HUES64 (cell line): ENCODE measurements around the gene OR10G4.

Experiments used
- H3K27ac ChIP-seq: 2 replicates; pipeline ENCODE4 v1.7.0; 2013; ENCODE audit warnings: low read depth, low read length, inconsistent platforms
- H3K27me3 ChIP-seq: 2 replicates; pipeline ENCODE4 v1.6.1; 2013; ENCODE audit warnings: mild to moderate bottlenecking, low read length; ENCODE audit not compliant: insufficient read depth
- H3K36me3 ChIP-seq: 2 replicates; pipeline ENCODE4 v1.6.1; 2013; ENCODE audit warnings: mild to moderate bottlenecking, low read length; ENCODE audit not compliant: insufficient read depth
- H3K4me1 ChIP-seq: 2 replicates; pipeline ENCODE4 v1.6.1; 2013; ENCODE audit warnings: mild to moderate bottlenecking, low read length, moderate library complexity; ENCODE audit not compliant: insufficient read depth
- H3K4me3 ChIP-seq: 2 replicates; pipeline ENCODE4 v1.5.1; 2013; ENCODE audit warnings: mild to moderate bottlenecking, low read length, moderate library complexity
- H3K9ac ChIP-seq: 2 replicates; pipeline ENCODE4 v1.6.1; 2013; ENCODE audit warnings: mild to moderate bottlenecking, low read depth, low read length
- H3K9me3 ChIP-seq: 2 replicates; pipeline ENCODE4 v1.6.1; 2013; ENCODE audit warnings: low read depth, low read length; ENCODE audit not compliant: insufficient read depth
- WGBS: fragments of 150-250, 120-280 bp; methylation state at CpG from one replicate; pipeline ENCODE4 v1.1.7; 2013; ENCODE audit warnings: missing lambda C conversion rate; 5-methylcytosine and 5-hydroxymethylcytosine counted together

Gene OR10G4

DNA sequence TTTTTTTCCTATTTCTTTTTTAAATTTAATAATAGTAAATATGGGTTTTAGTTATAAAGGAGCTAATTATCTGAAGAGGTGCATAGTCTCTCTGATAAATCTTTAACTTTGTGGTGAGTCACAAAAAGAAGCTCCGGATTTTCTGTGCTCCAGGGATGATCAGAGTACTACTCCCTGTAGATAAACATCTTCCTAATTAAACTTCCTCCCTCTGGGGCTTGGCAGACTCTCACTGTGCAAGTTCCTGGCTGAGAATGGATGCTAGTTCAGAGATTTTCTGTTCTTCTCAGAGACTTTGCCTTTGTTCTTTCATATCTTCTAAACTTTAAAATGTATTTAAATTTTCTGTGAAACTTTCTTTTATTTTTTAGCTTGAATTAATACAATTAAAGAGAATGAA is 28.5 kb downstream of the OR10G4 start, which contains the start of gene OR10G7:
Gene OR10G7 (minus strand): TSS at position 72 of the 400 bp plus-strand sequence. CDS start 2,324 bp downstream, outside the sequence.
- H3K27me3 ChIP-seq: no peaks in the 10 kb centered on the region
- peaks cover 5% of the 10 kb centered on the region; the same call in 1 of the 2 replicates for H3K4me1 ChIP-seq
- H3K27ac ChIP-seq: no peak within 1 kb of the TSS
- no peak within 1 kb of the TSS for H3K4me3 ChIP-seq
- no peaks in the 10 kb centered on the region for H3K9me3 ChIP-seq
- no peak within 1 kb of the TSS for H3K9ac ChIP-seq
- 33% methylated on average over 1 of the region's 1 CpG for WGBS
- H3K36me3 ChIP-seq: no peaks in the 10 kb centered on the region

DNA sequence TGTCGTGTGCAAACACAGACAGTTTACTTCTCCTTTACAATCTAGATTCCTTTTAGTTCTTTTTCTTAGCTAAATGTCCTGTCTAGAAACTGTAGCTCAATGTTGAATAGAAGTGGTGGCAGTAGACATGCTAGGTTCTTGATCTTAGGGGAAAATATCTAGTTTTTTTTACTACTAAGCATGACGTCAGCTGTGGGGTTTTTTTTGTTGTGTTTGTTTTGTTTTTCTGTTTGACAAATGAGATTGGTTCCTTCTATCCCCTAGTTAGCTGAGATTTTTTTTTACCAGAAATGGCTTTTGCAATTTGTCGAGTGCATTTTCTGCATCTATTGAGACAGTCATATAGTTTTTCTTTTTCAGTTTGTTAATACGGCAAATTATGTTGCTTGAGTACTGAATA is 30.6 kb downstream of the OR10G4 start:
- no peaks in the 10 kb centered on the region for H3K27me3 ChIP-seq
- H3K4me3 ChIP-seq: no peak overlapping the region
- 93% methylated on average over 3 of the region's 4 CpGs for WGBS
- H3K27ac ChIP-seq: no peak overlapping the region
- H3K9me3 ChIP-seq: no peaks in the 10 kb centered on the region
- H3K36me3 ChIP-seq: no peaks in the 10 kb centered on the region
- no peak overlapping the region for H3K9ac ChIP-seq
- peaks cover 5% of the 10 kb centered on the region; the same call in 1 of the 2 replicates for H3K4me1 ChIP-seq

DNA sequence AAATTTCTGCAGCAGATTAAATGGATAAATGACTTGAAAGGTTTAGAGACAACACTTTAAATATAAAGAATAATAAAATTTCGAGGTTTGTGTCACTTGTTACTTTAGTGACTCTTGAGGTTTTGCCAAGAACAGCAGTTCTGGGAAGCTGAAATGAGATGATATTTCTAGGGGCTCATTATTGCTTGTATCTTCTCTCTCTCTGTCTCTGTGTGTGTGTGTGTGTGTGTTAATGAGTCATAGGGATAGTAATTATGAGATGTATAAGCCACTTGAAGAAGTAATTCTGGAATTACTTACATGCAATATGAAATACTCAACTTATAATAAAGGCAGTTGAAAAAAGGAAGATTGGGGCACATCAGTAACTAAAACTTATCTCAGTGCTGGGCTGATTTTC is 38.0 kb downstream of the OR10G4 start:
- H3K9me3 ChIP-seq: no peaks in the 10 kb centered on the region
- no peak overlapping the region for H3K4me3 ChIP-seq
- no peak overlapping the region for H3K27ac ChIP-seq
- no peak overlapping the region for H3K9ac ChIP-seq
- H3K27me3 ChIP-seq: no peaks in the 10 kb centered on the region
- WGBS: 100% methylated on average over 1 of the region's 1 CpG
- no peaks in the 10 kb centered on the region for H3K36me3 ChIP-seq
- H3K4me1 ChIP-seq: no peaks in the 10 kb centered on the region

DNA sequence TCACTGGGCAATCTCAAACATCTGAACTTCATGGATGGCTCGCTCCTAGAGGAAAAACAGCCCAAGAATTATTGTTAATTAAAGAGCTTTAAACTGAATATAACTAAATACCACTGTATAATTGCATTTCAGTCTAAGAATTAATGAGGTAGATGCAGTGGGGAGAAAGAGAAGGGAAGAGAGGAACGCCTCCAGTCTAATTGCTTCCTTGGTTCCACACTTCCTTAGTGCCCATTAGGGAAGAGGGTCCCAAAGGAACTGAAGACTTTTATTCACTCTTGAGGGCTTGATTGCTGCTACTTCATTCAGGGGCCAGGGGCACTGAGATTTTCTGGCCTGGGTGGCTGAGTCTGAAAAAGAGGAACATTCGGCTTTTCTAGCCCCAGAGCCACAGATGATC is 40.2 kb downstream of the OR10G4 start:
- no peak overlapping the region for H3K9ac ChIP-seq
- no peaks in the 10 kb centered on the region for H3K9me3 ChIP-seq
- WGBS: 94% methylated on average over 2 of the region's 3 CpGs
- no peaks in the 10 kb centered on the region for H3K36me3 ChIP-seq
- H3K4me1 ChIP-seq: no peaks in the 10 kb centered on the region
- H3K27me3 ChIP-seq: no peaks in the 10 kb centered on the region
- H3K27ac ChIP-seq: no peak overlapping the region
- no peak overlapping the region for H3K4me3 ChIP-seq
